HCT116 (cell line): ENCODE measurements around the gene DRD3. TPM values are rescaled to one million over a fixed set of nuclear protein-coding genes. Genes with fewer than 3 reads are reported as not detected.

Source experiments
- ATAC-seq: fragments of 200-7000 bp; cut with Tn5 transposase; 2 replicates; pipeline ENCODE4 v1.9.1; 2020; ENCODE audit warnings: mild to moderate bottlenecking, moderate library complexity
- BruUV-seq: library from RNA; stranded (reverse); fragments of 400-500 nt; replicated peaks from 2 replicates; lab custom pipeline; 2021; lab: Mats Ljungman, UMichigan
- CTCF ChIA-PET: fragments of 300-600 bp; sonication (Branson Sonifier 250); formaldehyde crosslinking; loops from one replicate; lab custom pipeline; 2021; ENCODE audit warnings: antibody characterized with exemption; lab: Charles Lee
- POLR2A ChIA-PET: fragments of 300-600, 350-600 bp; sonication (Branson Sonifier 250); formaldehyde crosslinking; loops from one replicate; lab custom pipeline; 2021; ENCODE audit warnings: antibody characterized with exemption; lab: Charles Lee
- RAD21 ChIA-PET, 2 experiments: fragments of 300-600 bp; sonication (Branson Sonifier 250); formaldehyde crosslinking; loops; one replicate each; lab custom pipeline; 2023; ENCODE audit warnings: low total read pairs in 2 of 2; ENCODE audit not compliant: uncharacterized antibody in 2 of 2, unreplicated experiment in 2 of 2, low non-redundant PET in 1 of 2; lab: Charles Lee
- DNase-seq: peaks from one replicate; pipeline ENCODE4 v3.0.0-alpha.2; 2010; ENCODE audit warnings: low read depth, low spot score
- H2AFZ ChIP-seq: fragments of 200-600 bp; shearing (Covaris generic), sonication (generic); 2 replicates; pipeline ENCODE4 v1.6.1; 2017; ENCODE audit warnings: low read depth, mixed run types, mixed read lengths, antibody characterized with exemption, low read length; ENCODE audit not compliant: poor library complexity, severe bottlenecking
- H3K27ac ChIP-seq: 2 replicates; pipeline ENCODE4 v1.5.1; 2012; ENCODE audit warnings: low read depth, low read length
- H3K27me3 ChIP-seq: fragments of 200-600 bp; sonication (generic); 2 replicates; pipeline ENCODE4 v1.6.1; 2016; ENCODE audit warnings: mixed run types, low read length, mixed read lengths; ENCODE audit not compliant: insufficient read depth
- H3K36me3 ChIP-seq, 2 experiments: fragments of 200-500 bp in 1 of 2; fragments of 200-600 bp in 1 of 2; sonication (Bioruptor generic) in 1 of 2; sonication (generic) in 1 of 2; 2 replicates each; pipeline versions ENCODE4 v1.5.1 to v1.6.1; 2014 to 2016; ENCODE audit warnings: low read length in 2 of 2, inconsistent platforms in 1 of 2, mixed read lengths in 1 of 2, mixed run types in 1 of 2; ENCODE audit not compliant: insufficient read depth in 2 of 2, control insufficient read depth in 1 of 2
- H3K4me1 ChIP-seq, 2 experiments: fragments of 200-600 bp in 1 of 2; sonication (generic) in 1 of 2; 2 replicates each; pipeline versions ENCODE4 v1.5.1 to v1.6.1; 2012 to 2017; ENCODE audit warnings: low read length in 2 of 2, inconsistent platforms in 1 of 2, mild to moderate bottlenecking in 1 of 2, mixed read lengths in 1 of 2, mixed run types in 1 of 2, moderate library complexity in 1 of 2; ENCODE audit not compliant: insufficient read depth in 2 of 2, control insufficient read depth in 1 of 2
- H3K4me2 ChIP-seq: fragments of 200-600 bp; sonication (generic); 2 replicates; pipeline ENCODE4 v1.6.1; 2017; ENCODE audit warnings: mixed run types, low read length, mixed read lengths
- H3K4me3 ChIP-seq, 2 experiments: fragments of 200-600 bp in 1 of 2; sonication (generic) in 1 of 2; replicated peaks in 1 of 2; 2 replicates each; pipeline ENCODE4 v1.5.1; 2011 to 2016; ENCODE audit warnings: low read length in 2 of 2, control low read depth in 1 of 2, low read depth in 1 of 2, mild to moderate bottlenecking in 1 of 2, mixed read lengths in 1 of 2, mixed run types in 1 of 2
- H3K79me2 ChIP-seq: fragments of 200-600 bp; sonication (generic); 2 replicates; pipeline ENCODE4 v1.6.1; 2017; ENCODE audit warnings: mild to moderate bottlenecking, mixed run types, low read length, moderate library complexity, mixed read lengths; ENCODE audit not compliant: insufficient read depth
- H3K9ac ChIP-seq: fragments of 200-600 bp; sonication (generic); 2 replicates; pipeline ENCODE4 v1.6.1; 2016; ENCODE audit warnings: low read length, mixed read lengths
- H3K9me2 ChIP-seq: fragments of 200-600 bp; sonication (generic), shearing (Covaris generic); 2 replicates; pipeline ENCODE4 v1.6.1; 2017; ENCODE audit warnings: mixed run types, mild to moderate bottlenecking, moderate library complexity; ENCODE audit not compliant: insufficient read depth
- H3K9me3 ChIP-seq, 2 experiments: fragments of 200-500 bp in 1 of 2; fragments of 200-600 bp in 1 of 2; sonication (Bioruptor generic) in 1 of 2; sonication (generic) in 1 of 2; 2 replicates each; pipeline ENCODE4 v1.6.1; 2014 to 2017; ENCODE audit warnings: low read length in 2 of 2, mixed read lengths in 2 of 2, inconsistent platforms in 1 of 2, low read depth in 1 of 2, mild to moderate bottlenecking in 1 of 2, mixed run types in 1 of 2, moderate library complexity in 1 of 2; ENCODE audit not compliant: control insufficient read depth in 1 of 2, insufficient read depth in 1 of 2
- H4K20me1 ChIP-seq: fragments of 200-600 bp; sonication (generic), shearing (Covaris generic); 2 replicates; pipeline ENCODE4 v1.6.1; 2017; ENCODE audit warnings: mixed run types, mild to moderate bottlenecking, moderate library complexity; ENCODE audit not compliant: insufficient read depth
- CBX3 ChIP-seq: IDR thresholded peaks from 2 replicates; pipeline ENCODE4 v1.6.1; 2012; ENCODE audit warnings: low read depth
- CEBPB ChIP-seq: IDR thresholded peaks from 2 replicates; pipeline ENCODE4 v1.6.1; 2012; ENCODE audit warnings: low read depth
- EGR1 ChIP-seq: IDR thresholded peaks from 2 replicates; pipeline ENCODE4 v1.6.1; 2012; ENCODE audit warnings: low read depth
- ELF1 ChIP-seq: IDR thresholded peaks from 2 replicates; pipeline ENCODE4 v1.6.1; 2012; ENCODE audit warnings: low read depth, borderline replicate concordance
- POLR2A ChIP-seq: IDR thresholded peaks from 2 replicates; pipeline ENCODE4 v1.7.0; 2011; ENCODE audit warnings: borderline replicate concordance; ENCODE audit not compliant: insufficient read depth, insufficient read length; ENCODE audit errors: extremely low read depth
- RAD21 ChIP-seq: IDR thresholded peaks from 2 replicates; pipeline ENCODE4 v1.6.1; 2012; ENCODE audit warnings: low read depth, mild to moderate bottlenecking
- SP1 ChIP-seq: IDR thresholded peaks from 2 replicates; pipeline ENCODE4 v1.6.1; 2012; ENCODE audit warnings: low read depth
- SRF ChIP-seq: IDR thresholded peaks from 2 replicates; pipeline ENCODE4 v1.6.1; 2012; ENCODE audit warnings: low read depth
- YY1 ChIP-seq: IDR thresholded peaks from 2 replicates; pipeline ENCODE4 v1.6.1; 2011; ENCODE audit warnings: low read length, low read depth, moderate library complexity, mild to moderate bottlenecking; ENCODE audit not compliant: insufficient replicate concordance; ENCODE audit errors: extremely low read depth
- ZFX ChIP-seq: fragments of 450-650 bp; IDR thresholded peaks from 2 replicates; pipeline ENCODE4 v1.6.1; 2017
- ZNF274 ChIP-seq: fragments of 200-500 bp; sonication (Bioruptor generic); IDR thresholded peaks from 2 replicates; pipeline ENCODE4 v1.6.1; 2014; ENCODE audit warnings: mild to moderate bottlenecking, low read depth, low read length, inconsistent platforms
- intact Hi-C: fragments of 100-400 bp; cut with micrococcal nuclease; formaldehyde crosslinking; loops from 2 replicates; pipeline ENCODE4 v1.10.0; 2022
- total RNA-seq: library from RNA; stranded (reverse); gene quantifications from one replicate; pipeline ENCODE4 v1.2.1, GENCODE V29; 2021; ENCODE audit not compliant: unreplicated experiment
- TF ChIP-seq, protein P1 (sequence below): IDR thresholded peaks from 2 replicates; pipeline ENCODE4 v1.6.1; 2012
- TF ChIP-seq, protein P2 (sequence below), 3 experiments: fragments of 200-600 bp in 1 of 3; sonication (generic) in 1 of 3; IDR thresholded peaks in 2 of 3; conservative IDR thresholded peaks in 1 of 3; 2 replicates each; pipeline ENCODE4 v1.5.1; 2012 to 2017; ENCODE audit warnings: low read depth in 2 of 3, low read length in 2 of 3, antibody characterized with exemption in 1 of 3, borderline replicate concordance in 1 of 3, control low read depth in 1 of 3, mild to moderate bottlenecking in 1 of 3, mixed read lengths in 1 of 3, mixed run types in 1 of 3, moderate library complexity in 1 of 3; ENCODE audit not compliant: insufficient read depth in 1 of 3
- TF ChIP-seq, protein P3 (sequence below): IDR thresholded peaks from 2 replicates; pipeline ENCODE4 v1.6.1; 2012; ENCODE audit warnings: low read depth
- TF ChIP-seq, protein P4 (sequence below): IDR thresholded peaks from 2 replicates; pipeline ENCODE4 v1.6.1; 2012

The DRD3 gene
- total RNA-seq, 1 experiment from 2014 or later: not detected

DNA sequence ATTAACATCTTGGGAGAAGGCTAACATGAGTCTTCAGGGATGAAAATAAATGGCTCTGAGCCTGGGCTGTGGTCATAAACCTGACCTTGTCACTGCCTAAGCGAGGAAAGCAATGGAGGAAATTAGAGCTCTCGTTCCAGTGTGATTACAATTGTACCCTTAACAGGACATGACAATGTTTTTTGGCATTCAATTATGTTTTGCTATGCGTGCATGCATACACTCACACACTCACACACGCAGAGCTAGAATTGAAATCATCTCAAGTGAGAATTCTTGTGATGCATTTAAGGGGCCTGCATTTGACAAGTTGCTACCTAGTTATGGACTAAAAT lies 34.4 kb upstream of the DRD3 start:
- no peaks in the 10 kb centered on the region for H3K79me2 ChIP-seq
- H3K9me2 ChIP-seq: no peaks in the 10 kb centered on the region; the same call in 1 of the 2 replicates
- no TSS peak for BruUV-seq
- no peaks in the 10 kb centered on the region for H4K20me1 ChIP-seq
- ChIA-PET RAD21 (no interaction called here), CTCF (no interaction called here), POLR2A (no interaction called here)
- no peaks in the 10 kb centered on the region for H3K36me3 ChIP-seq
- DNase-seq (no peak), ATAC-seq (no peak)
- TF ChIP-seq ELF1: no peak
- TF ChIP-seq ZFX: no peak
- no peak for TF ChIP-seq POLR2A
- TF ChIP-seq, protein P1, sequence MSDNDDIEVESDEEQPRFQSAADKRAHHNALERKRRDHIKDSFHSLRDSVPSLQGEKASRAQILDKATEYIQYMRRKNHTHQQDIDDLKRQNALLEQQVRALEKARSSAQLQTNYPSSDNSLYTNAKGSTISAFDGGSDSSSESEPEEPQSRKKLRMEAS: no peak
- no peak for TF ChIP-seq YY1
- no peak for TF ChIP-seq ZNF274
- TF ChIP-seq SRF: no peak
- TF ChIP-seq, protein P2, sequence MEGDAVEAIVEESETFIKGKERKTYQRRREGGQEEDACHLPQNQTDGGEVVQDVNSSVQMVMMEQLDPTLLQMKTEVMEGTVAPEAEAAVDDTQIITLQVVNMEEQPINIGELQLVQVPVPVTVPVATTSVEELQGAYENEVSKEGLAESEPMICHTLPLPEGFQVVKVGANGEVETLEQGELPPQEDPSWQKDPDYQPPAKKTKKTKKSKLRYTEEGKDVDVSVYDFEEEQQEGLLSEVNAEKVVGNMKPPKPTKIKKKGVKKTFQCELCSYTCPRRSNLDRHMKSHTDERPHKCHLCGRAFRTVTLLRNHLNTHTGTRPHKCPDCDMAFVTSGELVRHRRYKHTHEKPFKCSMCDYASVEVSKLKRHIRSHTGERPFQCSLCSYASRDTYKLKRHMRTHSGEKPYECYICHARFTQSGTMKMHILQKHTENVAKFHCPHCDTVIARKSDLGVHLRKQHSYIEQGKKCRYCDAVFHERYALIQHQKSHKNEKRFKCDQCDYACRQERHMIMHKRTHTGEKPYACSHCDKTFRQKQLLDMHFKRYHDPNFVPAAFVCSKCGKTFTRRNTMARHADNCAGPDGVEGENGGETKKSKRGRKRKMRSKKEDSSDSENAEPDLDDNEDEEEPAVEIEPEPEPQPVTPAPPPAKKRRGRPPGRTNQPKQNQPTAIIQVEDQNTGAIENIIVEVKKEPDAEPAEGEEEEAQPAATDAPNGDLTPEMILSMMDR (IDR thresholded peaks at IDR 0.05 in 2 of 3, conservative IDR thresholded peaks at IDR 0.05 in 1 of 3; ENCODE audit: borderline replicate concordance in 1 of 3, insufficient read depth in 1 of 3, low read depth in 2 of 3, low read length in 2 of 3): no peak
- no peak for TF ChIP-seq CBX3
- TF ChIP-seq, protein P3, sequence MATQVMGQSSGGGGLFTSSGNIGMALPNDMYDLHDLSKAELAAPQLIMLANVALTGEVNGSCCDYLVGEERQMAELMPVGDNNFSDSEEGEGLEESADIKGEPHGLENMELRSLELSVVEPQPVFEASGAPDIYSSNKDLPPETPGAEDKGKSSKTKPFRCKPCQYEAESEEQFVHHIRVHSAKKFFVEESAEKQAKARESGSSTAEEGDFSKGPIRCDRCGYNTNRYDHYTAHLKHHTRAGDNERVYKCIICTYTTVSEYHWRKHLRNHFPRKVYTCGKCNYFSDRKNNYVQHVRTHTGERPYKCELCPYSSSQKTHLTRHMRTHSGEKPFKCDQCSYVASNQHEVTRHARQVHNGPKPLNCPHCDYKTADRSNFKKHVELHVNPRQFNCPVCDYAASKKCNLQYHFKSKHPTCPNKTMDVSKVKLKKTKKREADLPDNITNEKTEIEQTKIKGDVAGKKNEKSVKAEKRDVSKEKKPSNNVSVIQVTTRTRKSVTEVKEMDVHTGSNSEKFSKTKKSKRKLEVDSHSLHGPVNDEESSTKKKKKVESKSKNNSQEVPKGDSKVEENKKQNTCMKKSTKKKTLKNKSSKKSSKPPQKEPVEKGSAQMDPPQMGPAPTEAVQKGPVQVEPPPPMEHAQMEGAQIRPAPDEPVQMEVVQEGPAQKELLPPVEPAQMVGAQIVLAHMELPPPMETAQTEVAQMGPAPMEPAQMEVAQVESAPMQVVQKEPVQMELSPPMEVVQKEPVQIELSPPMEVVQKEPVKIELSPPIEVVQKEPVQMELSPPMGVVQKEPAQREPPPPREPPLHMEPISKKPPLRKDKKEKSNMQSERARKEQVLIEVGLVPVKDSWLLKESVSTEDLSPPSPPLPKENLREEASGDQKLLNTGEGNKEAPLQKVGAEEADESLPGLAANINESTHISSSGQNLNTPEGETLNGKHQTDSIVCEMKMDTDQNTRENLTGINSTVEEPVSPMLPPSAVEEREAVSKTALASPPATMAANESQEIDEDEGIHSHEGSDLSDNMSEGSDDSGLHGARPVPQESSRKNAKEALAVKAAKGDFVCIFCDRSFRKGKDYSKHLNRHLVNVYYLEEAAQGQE: no peak
- TF ChIP-seq, protein P4, sequence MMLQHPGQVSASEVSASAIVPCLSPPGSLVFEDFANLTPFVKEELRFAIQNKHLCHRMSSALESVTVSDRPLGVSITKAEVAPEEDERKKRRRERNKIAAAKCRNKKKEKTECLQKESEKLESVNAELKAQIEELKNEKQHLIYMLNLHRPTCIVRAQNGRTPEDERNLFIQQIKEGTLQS: no peak
- TF ChIP-seq CEBPB: no peak
- no peak for TF ChIP-seq SP1
- no peak for TF ChIP-seq RAD21
- TF ChIP-seq EGR1: no peak
- no peak overlapping the region for H3K4me3 ChIP-seq
- H3K4me1 ChIP-seq: no peaks in the 10 kb centered on the region
- H3K9me3 ChIP-seq: no peaks in the 10 kb centered on the region
- H3K9ac ChIP-seq: no peak overlapping the region
- peaks cover 15% of the 10 kb centered on the region; the same call in 1 of the 2 replicates for H3K27me3 ChIP-seq
- intact Hi-C loops: no loop called here
- no peak overlapping the region for H2AFZ ChIP-seq
- no peak overlapping the region for H3K27ac ChIP-seq
- no peak overlapping the region for H3K4me2 ChIP-seq
